Right atrium auricular region (tissue), 2 donors: Measurements from ENCODE around the gene ARHGEF10L. TPM values are rescaled to one million over a fixed set of nuclear protein-coding genes. Genes with fewer than 3 reads are reported as not detected.

Experiments used
- DNase-seq: peaks from one replicate; pipeline ENCODE4 v3.0.0-alpha.2; 2019; ENCODE audit warnings: low spot score
- H3K27ac ChIP-seq, 2 donors: fragments of 200-600 bp; sonication (generic); 1 replicate in 1 of 2; 2 replicates in 1 of 2; pipeline ENCODE4 v1.5.1; 2016 to 2019
- H3K27me3 ChIP-seq, 2 donors: fragments of 200-600 bp; sonication (generic); one replicate each; pipeline versions ENCODE4 v1.5.1 to v1.6.0; 2017 to 2019
- H3K36me3 ChIP-seq: fragments of 200-600 bp; sonication (generic); one replicate; pipeline ENCODE4 v1.5.1; 2016
- H3K4me1 ChIP-seq, 2 donors: fragments of 200-600 bp; sonication (generic); one replicate each; pipeline versions ENCODE4 v1.5.1 to v1.6.0; 2017 to 2019
- H3K4me3 ChIP-seq, 2 donors: fragments of 200-600 bp; sonication (generic); 1 replicate in 1 of 2; 2 replicates in 1 of 2; pipeline ENCODE4 v1.5.1; 2017 to 2019; ENCODE audit warnings: mild to moderate bottlenecking in 1 of 2, moderate library complexity in 1 of 2
- H3K9me3 ChIP-seq, 2 donors: fragments of 200-600 bp; sonication (generic); one replicate each; pipeline ENCODE4 v1.5.1; 2019
- total RNA-seq, 2 donors: library from RNA; depleted of rRNA; stranded (reverse); fragments of >200 nt; gene quantifications; one replicate each; pipeline ENCODE4 v1.1.0, GENCODE V29; 2016
- TF ChIP-seq, protein P1 (sequence below), 2 donors: fragments of 200-600 bp; sonication (generic); IDR thresholded peaks; one replicate each; pipeline ENCODE4 v1.5.1; 2019; ENCODE audit warnings: antibody characterized with exemption in 2 of 2

The ARHGEF10L gene
- total RNA-seq, 2 donors from 2014 or later, result 49.3 to 52.2 TPM

DNA sequence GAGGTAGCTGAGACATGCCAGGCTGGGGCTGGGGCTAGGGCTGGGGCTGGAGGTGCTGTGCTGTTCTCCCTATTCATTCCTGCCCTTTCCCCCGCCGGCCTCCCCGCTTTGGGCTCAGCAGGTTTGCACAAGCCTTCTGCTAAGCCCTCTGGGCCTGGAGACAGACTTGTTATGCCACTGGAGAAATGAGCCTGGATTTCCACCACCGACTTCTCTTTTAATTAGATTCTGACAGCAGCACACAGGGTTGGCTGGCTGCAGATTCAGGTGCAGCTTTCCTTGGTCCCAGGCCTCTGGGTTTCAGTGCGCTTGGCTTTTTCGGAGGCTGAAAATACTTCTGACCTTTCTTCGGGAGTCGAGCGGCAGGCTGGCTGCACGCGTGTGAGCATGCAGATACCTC lies 144.1 kb downstream of the ARHGEF10L start:
- H3K36me3 ChIP-seq, result peaks cover 36% of the 10 kb centered on the region
- H3K27me3 ChIP-seq, result no peaks in the 10 kb centered on the region
- no peak overlapping the region for H3K27ac ChIP-seq
- TF ChIP-seq, protein P1, sequence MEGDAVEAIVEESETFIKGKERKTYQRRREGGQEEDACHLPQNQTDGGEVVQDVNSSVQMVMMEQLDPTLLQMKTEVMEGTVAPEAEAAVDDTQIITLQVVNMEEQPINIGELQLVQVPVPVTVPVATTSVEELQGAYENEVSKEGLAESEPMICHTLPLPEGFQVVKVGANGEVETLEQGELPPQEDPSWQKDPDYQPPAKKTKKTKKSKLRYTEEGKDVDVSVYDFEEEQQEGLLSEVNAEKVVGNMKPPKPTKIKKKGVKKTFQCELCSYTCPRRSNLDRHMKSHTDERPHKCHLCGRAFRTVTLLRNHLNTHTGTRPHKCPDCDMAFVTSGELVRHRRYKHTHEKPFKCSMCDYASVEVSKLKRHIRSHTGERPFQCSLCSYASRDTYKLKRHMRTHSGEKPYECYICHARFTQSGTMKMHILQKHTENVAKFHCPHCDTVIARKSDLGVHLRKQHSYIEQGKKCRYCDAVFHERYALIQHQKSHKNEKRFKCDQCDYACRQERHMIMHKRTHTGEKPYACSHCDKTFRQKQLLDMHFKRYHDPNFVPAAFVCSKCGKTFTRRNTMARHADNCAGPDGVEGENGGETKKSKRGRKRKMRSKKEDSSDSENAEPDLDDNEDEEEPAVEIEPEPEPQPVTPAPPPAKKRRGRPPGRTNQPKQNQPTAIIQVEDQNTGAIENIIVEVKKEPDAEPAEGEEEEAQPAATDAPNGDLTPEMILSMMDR (IDR thresholded peaks at IDR 0.05), result no peak
- H3K4me3 ChIP-seq, result no peak overlapping the region
- H3K4me1 ChIP-seq, result peaks cover 0 to 19% of the 10 kb centered on the region in 2 donors
- no peak for DNase-seq
- no peaks in the 10 kb centered on the region for H3K9me3 ChIP-seq

DNA sequence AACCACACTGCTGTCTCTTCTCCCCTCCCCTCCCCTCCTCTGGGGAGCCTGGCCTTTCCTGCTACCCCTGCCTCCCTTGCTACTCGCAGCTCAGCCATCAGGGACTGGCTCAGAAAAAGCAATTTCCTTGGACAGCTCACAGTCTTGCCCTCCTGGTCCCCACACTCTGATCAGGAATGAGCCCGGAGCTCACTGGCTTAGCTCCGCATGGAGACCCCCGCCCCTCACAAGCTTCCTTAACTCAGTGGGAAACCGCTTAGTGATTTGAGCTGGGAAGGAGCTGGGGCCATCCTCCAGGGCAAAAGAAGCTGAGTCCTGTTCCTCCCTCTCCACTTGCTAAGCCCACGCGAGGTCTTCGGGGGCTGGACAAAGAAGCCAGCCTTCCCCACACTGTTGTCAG lies 145.3 kb downstream of the ARHGEF10L start:
- peaks cover 44% of the 10 kb centered on the region for H3K36me3 ChIP-seq
- H3K4me1 ChIP-seq, result peaks cover 0 to 9% of the 10 kb centered on the region in 2 donors

DNA sequence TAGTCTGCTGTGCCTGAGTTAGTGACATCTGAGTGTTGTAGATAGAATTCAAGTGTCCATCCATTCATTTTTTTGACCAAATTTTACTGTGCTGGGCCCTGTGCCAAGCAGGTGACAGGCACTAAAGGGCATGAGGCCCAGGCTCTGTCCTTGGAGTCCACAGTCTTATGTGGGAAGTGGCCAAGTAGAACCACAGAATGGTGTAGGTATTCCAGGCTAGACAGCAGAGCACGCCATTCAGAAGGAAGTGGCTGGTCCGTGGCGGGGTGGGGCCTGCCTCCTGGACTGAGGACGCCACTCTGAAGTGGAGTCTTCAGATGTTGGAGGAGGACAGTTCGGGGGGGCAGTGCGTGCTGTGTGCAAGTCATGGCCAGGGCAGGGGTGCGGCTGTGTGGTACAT lies 146.8 kb downstream of the ARHGEF10L start:
- H3K27ac ChIP-seq, result no peak overlapping the region
- H3K9me3 ChIP-seq, result no peaks in the 10 kb centered on the region
- H3K4me3 ChIP-seq, result no peak overlapping the region
- H3K27me3 ChIP-seq, result no peaks in the 10 kb centered on the region
- H3K4me1 ChIP-seq, result peaks cover 0 to 8% of the 10 kb centered on the region in 2 donors
- DNase-seq, result no peak
- TF ChIP-seq, protein P1 (IDR thresholded peaks at IDR 0.05), result no peak
- H3K36me3 ChIP-seq, result peaks cover 51% of the 10 kb centered on the region

More for the DNA sequence above, 145.3 kb downstream of the ARHGEF10L start:
- Histone ChIP-seq H3K9me3 (no peaks in the 10 kb centered on the region), H3K27me3 (no peaks in the 10 kb centered on the region), H3K27ac (no peak overlapping the region), H3K4me3 (no peak overlapping the region)
- DNase-seq, result no peak
- TF ChIP-seq, protein P1 (IDR thresholded peaks at IDR 0.05), result no peak

DNA sequence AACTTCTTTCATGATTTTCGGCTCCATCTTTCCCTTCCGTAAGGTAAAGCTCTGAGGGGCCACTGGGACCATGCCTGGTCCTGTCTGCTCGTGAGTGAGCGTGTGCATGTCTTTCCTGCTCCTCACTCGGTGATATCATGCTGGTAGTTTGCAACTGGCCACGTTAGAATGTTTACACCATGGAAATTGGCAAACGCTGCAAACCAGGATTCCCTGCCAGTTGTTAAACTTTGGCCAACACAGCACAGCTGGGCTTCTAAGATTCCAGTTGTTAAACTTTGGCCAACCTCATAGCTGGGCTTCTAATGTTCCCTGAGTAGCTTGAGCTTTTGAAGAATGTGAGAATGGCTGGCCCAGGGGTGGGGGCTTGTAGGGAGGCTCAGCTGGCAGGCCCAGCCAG lies 147.6 kb downstream of the ARHGEF10L start:
- Histone ChIP-seq H3K27ac (no peak overlapping the region), H3K4me1 (peaks cover 0 to 8% of the 10 kb centered on the region in 2 donors), H3K4me3 (no peak overlapping the region), H3K27me3 (no peaks in the 10 kb centered on the region), H3K36me3 (peaks cover 60% of the 10 kb centered on the region), H3K9me3 (no peaks in the 10 kb centered on the region)
- no peak for DNase-seq
- TF ChIP-seq, protein P1 (IDR thresholded peaks at IDR 0.05), result no peak

DNA sequence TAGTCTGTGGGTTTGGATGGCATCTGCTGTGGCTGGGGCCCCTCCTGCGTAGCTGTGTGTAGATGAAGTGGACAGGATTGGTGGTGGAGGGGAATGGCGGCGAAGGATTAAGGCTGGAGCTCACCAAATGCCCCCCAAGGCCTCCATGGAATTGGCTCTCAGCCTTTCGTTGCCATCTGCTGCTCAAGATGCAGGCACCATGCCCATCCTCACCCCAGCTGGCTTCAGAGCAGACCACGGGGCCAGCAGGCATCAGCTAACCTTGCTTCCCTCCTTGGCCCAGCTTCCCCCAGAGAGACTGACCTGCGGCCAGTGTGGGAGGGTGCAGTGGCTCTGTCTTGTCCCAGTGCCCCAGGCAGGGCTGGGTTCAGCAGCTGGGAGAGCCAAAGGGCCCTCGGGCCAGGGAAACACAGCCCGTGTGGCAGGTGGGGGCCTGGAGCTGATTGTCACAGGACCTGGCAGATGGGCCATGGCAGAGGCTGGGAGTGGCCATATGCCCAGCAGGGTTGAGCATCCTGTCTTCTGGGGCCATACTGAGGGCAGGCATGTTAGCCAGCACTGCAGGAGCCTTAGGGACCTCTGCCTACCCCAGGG lies 148.8 kb downstream of the ARHGEF10L start:
- peaks cover 72% of the 10 kb centered on the region for H3K36me3 ChIP-seq
- no peak for DNase-seq
- no peak overlapping the region for H3K4me3 ChIP-seq
- TF ChIP-seq, protein P1 (IDR thresholded peaks at IDR 0.05), result no peak
- no peak overlapping the region for H3K27ac ChIP-seq
- H3K9me3 ChIP-seq, result no peaks in the 10 kb centered on the region
- no peaks in the 10 kb centered on the region for H3K27me3 ChIP-seq
- H3K4me1 ChIP-seq, result peaks cover 0 to 8% of the 10 kb centered on the region in 2 donors

DNA sequence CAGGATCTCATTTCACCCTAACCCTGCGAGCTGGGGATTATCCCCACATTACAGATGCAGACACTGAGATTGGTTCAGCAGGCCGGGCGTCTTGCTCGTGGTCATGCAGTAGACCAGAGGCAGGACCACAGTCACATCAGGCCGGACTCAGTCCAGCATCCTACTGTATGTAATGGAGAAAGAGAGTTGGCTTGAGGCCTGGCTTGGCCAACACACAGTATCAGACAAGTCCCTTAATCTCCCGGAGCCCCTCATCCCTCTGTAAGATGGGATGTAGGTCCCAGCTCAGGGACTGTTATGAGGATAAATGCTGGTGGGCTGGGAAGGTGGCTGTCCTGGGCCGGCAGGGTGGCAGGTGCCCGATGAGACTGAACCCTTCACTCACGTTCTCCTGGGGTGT lies 149.5 kb downstream of the ARHGEF10L start:
- Histone ChIP-seq H3K4me3 (no peak overlapping the region), H3K27ac (no peak overlapping the region), H3K4me1 (peaks cover 0 to 8% of the 10 kb centered on the region in 2 donors), H3K9me3 (no peaks in the 10 kb centered on the region), H3K27me3 (no peaks in the 10 kb centered on the region), H3K36me3 (peaks cover 74% of the 10 kb centered on the region)
- no peak for DNase-seq
- TF ChIP-seq, protein P1 (IDR thresholded peaks at IDR 0.05), result no peak
